Coronary artery (tissue), 2 donors: ENCODE results near the gene VWA8.

Experiments used
- DNase-seq: peaks from one replicate; pipeline ENCODE4 v3.0.0-alpha.2; 2017; ENCODE audit warnings: low spot score
- H3K27ac ChIP-seq, 2 donors: fragments of 200-600 bp; sonication (generic); one replicate each; pipeline ENCODE4 v1.5.1; 2016 to 2019
- H3K4me3 ChIP-seq: fragments of 200-600 bp; sonication (generic); 2 replicates; pipeline ENCODE4 v1.5.1; 2016; ENCODE audit warnings: mild to moderate bottlenecking, moderate library complexity
- TF ChIP-seq, protein P1 (sequence below): fragments of 200-600 bp; sonication (generic); IDR thresholded peaks from one replicate; pipeline ENCODE4 v1.5.1; 2019; ENCODE audit warnings: antibody characterized with exemption

Gene VWA8

DNA sequence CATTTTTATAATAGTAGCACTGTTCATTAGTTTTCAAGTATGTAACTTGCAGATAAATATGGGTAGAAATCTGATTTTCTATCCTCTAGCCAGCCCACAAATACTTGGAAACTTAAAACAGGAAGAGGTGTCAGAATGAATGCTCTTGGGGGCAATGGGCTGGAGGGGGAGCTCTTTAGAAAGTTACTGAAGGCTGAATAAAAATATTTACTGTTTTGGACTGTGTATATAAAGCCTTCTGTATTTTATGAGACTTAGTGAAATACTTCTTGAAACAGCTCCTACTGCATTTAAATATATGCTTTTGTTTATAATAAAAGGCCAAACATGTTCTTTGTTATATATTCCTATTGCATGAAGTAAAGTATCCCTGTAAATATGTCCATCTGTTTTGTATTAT, 364.7 kb downstream of the VWA8 start:
- DNase-seq: no peak
- Histone ChIP-seq H3K27ac (no peak overlapping the region), H3K4me3 (no peak overlapping the region)
- TF ChIP-seq, protein P1, sequence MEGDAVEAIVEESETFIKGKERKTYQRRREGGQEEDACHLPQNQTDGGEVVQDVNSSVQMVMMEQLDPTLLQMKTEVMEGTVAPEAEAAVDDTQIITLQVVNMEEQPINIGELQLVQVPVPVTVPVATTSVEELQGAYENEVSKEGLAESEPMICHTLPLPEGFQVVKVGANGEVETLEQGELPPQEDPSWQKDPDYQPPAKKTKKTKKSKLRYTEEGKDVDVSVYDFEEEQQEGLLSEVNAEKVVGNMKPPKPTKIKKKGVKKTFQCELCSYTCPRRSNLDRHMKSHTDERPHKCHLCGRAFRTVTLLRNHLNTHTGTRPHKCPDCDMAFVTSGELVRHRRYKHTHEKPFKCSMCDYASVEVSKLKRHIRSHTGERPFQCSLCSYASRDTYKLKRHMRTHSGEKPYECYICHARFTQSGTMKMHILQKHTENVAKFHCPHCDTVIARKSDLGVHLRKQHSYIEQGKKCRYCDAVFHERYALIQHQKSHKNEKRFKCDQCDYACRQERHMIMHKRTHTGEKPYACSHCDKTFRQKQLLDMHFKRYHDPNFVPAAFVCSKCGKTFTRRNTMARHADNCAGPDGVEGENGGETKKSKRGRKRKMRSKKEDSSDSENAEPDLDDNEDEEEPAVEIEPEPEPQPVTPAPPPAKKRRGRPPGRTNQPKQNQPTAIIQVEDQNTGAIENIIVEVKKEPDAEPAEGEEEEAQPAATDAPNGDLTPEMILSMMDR: no peak

DNA sequence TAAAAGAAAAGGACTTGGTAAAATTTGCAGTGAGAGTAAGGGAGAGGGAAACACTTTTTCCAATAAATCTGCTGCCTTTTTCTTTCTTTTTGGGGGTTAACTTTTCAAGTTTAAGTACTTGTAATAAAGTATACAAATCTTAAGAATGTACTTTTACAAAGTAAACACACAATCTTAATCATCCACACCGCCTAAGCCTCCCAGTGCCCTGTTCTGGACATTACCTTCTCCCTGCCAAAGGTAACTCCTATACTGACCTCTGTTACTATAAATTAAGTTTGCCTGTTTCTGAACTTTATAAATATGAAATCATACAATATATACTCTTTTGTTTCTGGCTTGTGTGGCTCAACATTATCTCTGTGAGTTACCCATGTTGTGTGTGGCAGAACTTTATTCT, 365.6 kb downstream of the VWA8 start:
- no peak overlapping the region for H3K27ac ChIP-seq
- H3K4me3 ChIP-seq: no peak overlapping the region
- TF ChIP-seq, protein P1: no peak
- DNase-seq: no peak

DNA sequence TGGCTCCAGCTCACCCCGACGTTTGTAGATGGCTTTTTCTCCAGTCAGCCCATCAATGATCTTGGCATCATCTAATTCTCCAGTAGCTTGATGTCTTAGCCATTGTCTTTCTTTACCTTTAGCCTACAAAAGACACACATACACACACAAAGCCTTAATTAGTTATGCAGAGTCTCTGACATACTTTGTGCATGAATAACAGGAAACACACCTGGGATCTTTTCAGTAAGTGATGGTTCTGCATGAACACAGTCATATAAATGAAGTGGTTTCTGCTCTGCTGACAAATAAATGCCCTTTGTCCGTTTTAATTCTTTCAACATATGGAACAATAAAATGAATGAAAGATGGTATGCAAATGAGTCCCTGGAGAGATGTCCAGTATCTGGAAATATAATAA, 370.3 kb downstream of the VWA8 start:
- H3K4me3 ChIP-seq: no peak overlapping the region
- H3K27ac ChIP-seq: no peak overlapping the region
- TF ChIP-seq, protein P1: no peak
- no peak for DNase-seq

DNA sequence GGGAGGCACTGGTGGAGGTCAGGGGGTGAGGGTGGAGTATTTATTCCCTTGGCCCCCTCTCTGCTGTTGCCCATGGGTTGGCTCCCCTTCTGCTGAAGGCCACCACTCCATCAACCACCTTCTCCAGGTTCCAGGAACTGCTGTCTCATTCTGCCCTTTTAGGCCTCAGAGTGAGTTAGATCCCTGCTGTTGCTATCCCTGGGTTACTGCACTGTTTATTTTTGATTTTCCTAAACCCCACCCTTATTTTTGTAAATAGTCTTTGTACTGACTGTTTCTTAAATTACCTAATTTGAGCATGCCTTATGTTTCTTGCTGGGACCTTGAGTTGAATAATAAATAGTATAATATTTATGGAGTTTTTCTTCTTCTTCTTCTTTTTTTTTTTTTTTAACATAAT, 370.8 kb downstream of the VWA8 start:
- TF ChIP-seq, protein P1: no peak
- no peak for DNase-seq
- Histone ChIP-seq H3K27ac (no peak overlapping the region), H3K4me3 (no peak overlapping the region)

DNA sequence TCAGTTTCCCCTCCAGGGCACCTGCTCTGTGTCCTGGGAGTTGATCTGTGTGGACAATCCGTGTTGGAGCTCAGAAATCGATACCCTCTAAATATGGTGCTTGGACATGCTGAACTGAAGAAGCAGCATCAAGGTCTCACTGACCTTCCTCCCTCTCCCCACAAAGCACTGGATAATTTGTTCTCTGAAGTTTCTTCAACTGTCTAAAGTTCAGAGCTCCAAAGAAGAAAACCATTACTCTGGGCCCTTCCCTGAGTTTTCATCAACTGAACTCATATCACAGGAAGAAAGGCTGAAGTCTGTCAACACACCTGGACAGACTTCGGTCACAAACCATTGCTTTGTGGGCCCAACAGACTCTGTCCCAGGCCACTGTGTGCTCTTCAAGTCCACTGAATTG, 371.5 kb downstream of the VWA8 start:
- TF ChIP-seq, protein P1: no peak
- H3K27ac ChIP-seq: no peak overlapping the region
- no peak for DNase-seq
- no peak overlapping the region for H3K4me3 ChIP-seq

DNA sequence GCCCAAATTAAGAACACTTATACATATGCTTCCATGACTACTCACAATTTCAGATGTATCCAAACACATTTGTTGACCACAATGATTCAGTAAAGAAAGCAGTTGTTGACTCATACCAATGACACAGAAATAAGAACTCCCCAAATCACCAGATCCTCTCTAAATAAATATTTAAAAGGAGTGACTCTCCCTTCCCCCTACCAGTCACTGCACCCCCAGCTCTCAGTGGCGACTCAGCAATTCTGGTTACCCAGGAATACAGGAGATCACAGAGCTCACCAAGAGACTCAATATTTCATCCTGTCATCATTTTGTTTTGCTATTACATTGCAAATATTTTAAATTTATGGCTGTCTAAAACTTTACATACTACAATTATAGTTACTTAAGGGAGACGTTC, 372.0 kb downstream of the VWA8 start:
- TF ChIP-seq, protein P1: no peak
- no peak overlapping the region for H3K27ac ChIP-seq
- H3K4me3 ChIP-seq: no peak overlapping the region
- no peak for DNase-seq

DNA sequence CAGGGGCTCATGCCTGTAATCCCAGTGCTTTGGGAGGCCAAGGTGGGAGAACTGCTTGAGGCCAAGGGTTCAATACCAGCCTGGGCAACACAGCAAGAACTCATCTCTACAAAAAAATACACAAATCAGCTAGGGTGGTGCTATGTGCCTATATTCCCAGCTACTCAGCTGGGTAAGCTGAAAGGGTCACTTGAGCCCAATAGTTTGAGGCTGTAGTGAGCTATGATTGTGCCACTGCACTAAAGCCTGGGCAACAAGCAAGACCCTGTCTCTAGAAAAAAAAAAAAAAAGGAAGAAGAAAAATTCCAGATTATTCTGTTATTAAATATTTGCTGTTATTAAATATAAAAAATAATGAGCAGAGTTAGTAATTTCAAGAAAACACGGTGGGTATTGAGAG, 372.5 kb downstream of the VWA8 start:
- TF ChIP-seq, protein P1: no peak
- DNase-seq: no peak
- H3K27ac ChIP-seq: no peak overlapping the region
- H3K4me3 ChIP-seq: no peak overlapping the region
